Fibroblast of skin of abdomen (primary cell): Measurements from ENCODE around the gene FARS2.

ENCODE experiments used
- DNase-seq: peaks from one replicate; pipeline ENCODE4 v3.0.0-alpha.2; 2013

Gene FARS2

GRCh38 chr6:5736016-5736738, 474.9 kb downstream of the FARS2 start:
- no peak for DNase-seq

GRCh38 chr6:5737460-5737859, 476.1 kb downstream of the FARS2 start:
- DNase-seq = no peak

GRCh38 chr6:5738211-5738610, 476.9 kb downstream of the FARS2 start:
- DNase-seq = no peak

- DNase-seq = no peak
Observed at GRCh38 chr6:5744497-5744896, 483.2 kb downstream of the FARS2 start.

GRCh38 chr6:5745081-5745480, 483.8 kb downstream of the FARS2 start:
- DNase-seq = no peak

GRCh38 chr6:5746053-5746758, 484.9 kb downstream of the FARS2 start:
- peak; percentile 53 for DNase-seq

GRCh38 chr6:5746759-5747130, 485.4 kb downstream of the FARS2 start:
- DNase-seq = peak; percentile 56

- no peak for DNase-seq
Observed at GRCh38 chr6:5747379-5747778, 486.1 kb downstream of the FARS2 start.

GRCh38 chr6:5749016-5749650, 487.8 kb downstream of the FARS2 start:
- DNase-seq = no peak

- no peak for DNase-seq
Observed at GRCh38 chr6:5749651-5750215, 488.4 kb downstream of the FARS2 start.

GRCh38 chr6:5751525-5752390, 490.4 kb downstream of the FARS2 start:
- peak; percentile 46 for DNase-seq

GRCh38 chr6:5752391-5752680, 491.0 kb downstream of the FARS2 start:
- DNase-seq = peak; percentile 91

GRCh38 chr6:5753209-5753608, 491.9 kb downstream of the FARS2 start:
- DNase-seq = no peak

- no peak for DNase-seq
Observed at GRCh38 chr6:5754904-5755303, 493.6 kb downstream of the FARS2 start.

GRCh38 chr6:5759571-5759970, 498.3 kb downstream of the FARS2 start:
- no peak for DNase-seq

- DNase-seq = no peak
Observed at GRCh38 chr6:5761370-5761769, 500.1 kb downstream of the FARS2 start.

GRCh38 chr6:5762561-5762968, 501.3 kb downstream of the FARS2 start:
- no peak for DNase-seq

GRCh38 chr6:5763407-5763806, 502.1 kb downstream of the FARS2 start:
- no peak for DNase-seq

GRCh38 chr6:5763871-5764270, 502.6 kb downstream of the FARS2 start:
- DNase-seq = peak; percentile 43

- DNase-seq = peak; percentile 51
Observed at GRCh38 chr6:5764401-5764955, 503.2 kb downstream of the FARS2 start.

- no peak for DNase-seq
Observed at GRCh38 chr6:5765141-5765760, 503.9 kb downstream of the FARS2 start.

- no peak for DNase-seq
Observed at GRCh38 chr6:5766260-5766659, 504.9 kb downstream of the FARS2 start.
